Endometrial microvascular endothelial cells (primary cell): ENCODE results near the gene TIMP2. TPM values are rescaled to one million over a fixed set of nuclear protein-coding genes. Genes with fewer than 3 reads are reported as not detected.
"Not testable (repeated sequence)": the region's sequence is repeated elsewhere in the genome, so short reads cannot be mapped to it uniquely, and the experiment has no call there.

Experiments used
- in situ Hi-C: cut with HindIII; loops from 2 replicates; pipeline ENCODE4 v1.10.0; 2017; ENCODE audit warnings: low sequenced_read_pairs, low pct_unique_long_range_greater_than_20kb; ENCODE audit errors: inconsistent ontology term
- total RNA-seq: library from RNA; depleted of rRNA; stranded (reverse); fragments of >200 nt; gene quantifications from one replicate; pipeline ENCODE4 v1.2.3, GENCODE V29; 2015; ENCODE audit errors: inconsistent ontology term

TIMP2 gene
- total RNA-seq, 1 donor from 2014 or later = 104 TPM

- in situ Hi-C loops = no loop called here
Measured at GRCh38 chr17:78958641-78959127, 33.5 kb upstream of the TIMP2 start.

GRCh38 chr17:78957128-78957527, 31.9 kb upstream of the TIMP2 start:
- in situ Hi-C loops = no loop called here

- in situ Hi-C loops = no loop called here
Measured at GRCh38 chr17:78956254-78956653, 31.1 kb upstream of the TIMP2 start.

GRCh38 chr17:78954684-78955083, 29.5 kb upstream of the TIMP2 start:
- in situ Hi-C loops = no loop called here

GRCh38 chr17:78953356-78954350, 28.5 kb upstream of the TIMP2 start:
- in situ Hi-C loops = no loop called here

- in situ Hi-C loops = no loop called here
Measured at GRCh38 chr17:78952706-78953105, 27.5 kb upstream of the TIMP2 start.

GRCh38 chr17:78951967-78952551, 26.9 kb upstream of the TIMP2 start:
- in situ Hi-C loops = no loop called here

- in situ Hi-C loops = no loop called here
Measured at GRCh38 chr17:78950870-78951269, 25.7 kb upstream of the TIMP2 start.

GRCh38 chr17:78947235-78948149, 22.3 kb upstream of the TIMP2 start:
- in situ Hi-C loops = no loop called here

GRCh38 chr17:78946631-78947030, 21.4 kb upstream of the TIMP2 start:
- in situ Hi-C loops = no loop called here

- in situ Hi-C loops = no loop called here
Measured at GRCh38 chr17:78946131-78946530, 20.9 kb upstream of the TIMP2 start.

GRCh38 chr17:78945455-78945854, 20.3 kb upstream of the TIMP2 start:
- in situ Hi-C loops = not testable (repeated sequence)

- in situ Hi-C loops = no loop called here
Measured at GRCh38 chr17:78944956-78945355, 19.8 kb upstream of the TIMP2 start.

GRCh38 chr17:78944026-78944425, 18.8 kb upstream of the TIMP2 start:
- in situ Hi-C loops = no loop called here

GRCh38 chr17:78940708-78941107, 15.5 kb upstream of the TIMP2 start:
- in situ Hi-C loops = no loop called here

GRCh38 chr17:78940258-78940657, 15.1 kb upstream of the TIMP2 start:
- in situ Hi-C loops = no loop called here

GRCh38 chr17:78939615-78940014, 14.4 kb upstream of the TIMP2 start:
- in situ Hi-C loops = no loop called here

GRCh38 chr17:78937561-78937960, 12.4 kb upstream of the TIMP2 start:
- in situ Hi-C loops = no loop called here
